ENCODE results near the gene SLC12A6. TPM values are rescaled to one million over a fixed set of nuclear protein-coding genes. Genes with fewer than 3 reads are reported as not detected.
"Not testable (repeated sequence)": the region's sequence is repeated elsewhere in the genome, so short reads cannot be mapped to it uniquely, and the experiment has no call there.

The SLC12A6 gene
- total RNA-seq, 1 donor from 2014 or later, result 20.4 TPM

GRCh38 chr15:34217587-34218225 lies 119.9 kb downstream of the SLC12A6 start:
- no peaks in the 10 kb centered on the region for H3K36me3 ChIP-seq (ENCODE audit: control insufficient read depth in 3 of 3, insufficient read depth in 3 of 3, low read length in 3 of 3)
- no peaks in the 10 kb centered on the region for H3K27me3 ChIP-seq (ENCODE audit: control insufficient read depth in 3 of 3, insufficient read depth in 3 of 3, low read length in 3 of 3)
- H3K4me3 ChIP-seq (ENCODE audit: low read length in 3 of 3), result no peak overlapping the region
- H3K9me3 ChIP-seq (ENCODE audit: control insufficient read depth in 3 of 3, low read length in 3 of 3), result no peaks in the 10 kb centered on the region
- no peak overlapping the region for H3K9ac ChIP-seq (ENCODE audit: low read depth in 1 of 3, low read length in 3 of 3)
- no peaks in the 10 kb centered on the region for H3K4me1 ChIP-seq (ENCODE audit: control insufficient read depth in 3 of 3, insufficient read depth in 3 of 3, low read length in 3 of 3)
- no peak overlapping the region for H3K27ac ChIP-seq (ENCODE audit: low read depth, low read length)

GRCh38 chr15:34216527-34217270 lies 120.9 kb downstream of the SLC12A6 start:
- Histone ChIP-seq H3K9ac (ENCODE audit: low read depth in 1 of 3, low read length in 3 of 3) (no peak overlapping the region), H3K4me3 (ENCODE audit: low read length in 3 of 3) (no peak overlapping the region), H3K36me3 (ENCODE audit: control insufficient read depth in 3 of 3, insufficient read depth in 3 of 3, low read length in 3 of 3) (no peaks in the 10 kb centered on the region), H3K9me3 (ENCODE audit: control insufficient read depth in 3 of 3, low read length in 3 of 3) (no peaks in the 10 kb centered on the region), H3K27me3 (ENCODE audit: control insufficient read depth in 3 of 3, insufficient read depth in 3 of 3, low read length in 3 of 3) (no peaks in the 10 kb centered on the region), H3K4me1 (ENCODE audit: control insufficient read depth in 3 of 3, insufficient read depth in 3 of 3, low read length in 3 of 3) (no peaks in the 10 kb centered on the region), H3K27ac (ENCODE audit: low read depth, low read length) (no peak overlapping the region)

- no peaks in the 10 kb centered on the region for H3K4me1 ChIP-seq (ENCODE audit: control insufficient read depth in 3 of 3, insufficient read depth in 3 of 3, low read length in 3 of 3)
- H3K9ac ChIP-seq (ENCODE audit: low read depth in 1 of 3, low read length in 3 of 3), result no peak overlapping the region
- no peak overlapping the region for H3K4me3 ChIP-seq (ENCODE audit: low read length in 3 of 3)
- H3K36me3 ChIP-seq (ENCODE audit: control insufficient read depth in 3 of 3, insufficient read depth in 3 of 3, low read length in 3 of 3), result no peaks in the 10 kb centered on the region
- no peaks in the 10 kb centered on the region for H3K27me3 ChIP-seq (ENCODE audit: control insufficient read depth in 3 of 3, insufficient read depth in 3 of 3, low read length in 3 of 3)
- H3K9me3 ChIP-seq (ENCODE audit: control insufficient read depth in 3 of 3, low read length in 3 of 3), result no peaks in the 10 kb centered on the region
- H3K27ac ChIP-seq (ENCODE audit: low read depth, low read length), result no peak overlapping the region
Measured at GRCh38 chr15:34214135-34214534, 123.4 kb downstream of the SLC12A6 start.

- no peak overlapping the region for H3K27ac ChIP-seq (ENCODE audit: low read depth, low read length)
- no peaks in the 10 kb centered on the region for H3K9me3 ChIP-seq (ENCODE audit: control insufficient read depth in 3 of 3, low read length in 3 of 3)
- no peak overlapping the region for H3K9ac ChIP-seq (ENCODE audit: low read depth in 1 of 3, low read length in 3 of 3)
- H3K4me1 ChIP-seq (ENCODE audit: control insufficient read depth in 3 of 3, insufficient read depth in 3 of 3, low read length in 3 of 3), result peaks cover 4% of the 10 kb centered on the region in 3 donors
- H3K27me3 ChIP-seq (ENCODE audit: control insufficient read depth in 3 of 3, insufficient read depth in 3 of 3, low read length in 3 of 3), result no peaks in the 10 kb centered on the region
- no peaks in the 10 kb centered on the region for H3K36me3 ChIP-seq (ENCODE audit: control insufficient read depth in 3 of 3, insufficient read depth in 3 of 3, low read length in 3 of 3)
- no peak overlapping the region for H3K4me3 ChIP-seq (ENCODE audit: low read length in 3 of 3)
Measured at GRCh38 chr15:34213690-34214089, 123.9 kb downstream of the SLC12A6 start.

- Histone ChIP-seq H3K27ac (ENCODE audit: low read depth, low read length) (peak within 1 kb of the TSS; percentile 62), H3K4me1 (ENCODE audit: control insufficient read depth in 3 of 3, insufficient read depth in 3 of 3, low read length in 3 of 3) (peaks cover 6 to 8% (median 6%) of the 10 kb centered on the region in 3 donors), H3K27me3 (ENCODE audit: control insufficient read depth in 3 of 3, insufficient read depth in 3 of 3, low read length in 3 of 3) (no peaks in the 10 kb centered on the region), H3K9me3 (ENCODE audit: control insufficient read depth in 3 of 3, low read length in 3 of 3) (no peaks in the 10 kb centered on the region), H3K36me3 (ENCODE audit: control insufficient read depth in 3 of 3, insufficient read depth in 3 of 3, low read length in 3 of 3) (peaks cover 0 to 4% (median 0%) of the 10 kb centered on the region in 3 donors), H3K4me3 (ENCODE audit: low read length in 3 of 3) (peak within 1 kb of the TSS; percentile 79 to 89 (median 87)), H3K9ac (ENCODE audit: low read depth in 1 of 3, low read length in 3 of 3) (peak within 1 kb of the TSS; percentile 73 to 88 (median 86))
Measured at GRCh38 chr15:34209421-34210282, 127.9 kb downstream of the SLC12A6 start, which contains the start of gene KATNBL1. TSS of gene KATNBL1 (minus strand) at chr15:34210096. CDS start at chr15:34163676, 46,420 bp downstream.

DNA sequence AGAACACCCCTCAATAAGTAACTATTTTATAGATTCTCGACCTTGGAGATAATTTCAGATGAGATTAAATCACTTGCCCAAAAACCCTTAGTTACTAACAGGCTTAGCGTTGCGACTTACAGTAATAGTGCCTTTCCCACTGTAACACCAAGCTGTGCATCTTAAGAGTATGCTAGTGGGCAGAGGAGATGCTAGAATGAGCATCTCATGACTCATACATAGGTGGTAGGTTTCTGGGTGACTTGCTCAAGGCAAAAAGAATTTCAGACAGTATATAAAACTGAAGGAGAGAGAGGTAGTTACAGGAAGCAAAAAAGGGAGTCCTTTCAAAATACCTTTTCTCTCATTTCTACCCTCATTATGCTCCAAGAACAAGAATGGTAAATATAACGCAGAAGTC lies 131.6 kb downstream of the SLC12A6 start:
- Histone ChIP-seq H3K27ac (ENCODE audit: low read depth, low read length) (no peak overlapping the region), H3K4me3 (ENCODE audit: low read length in 3 of 3) (no peak overlapping the region), H3K4me1 (ENCODE audit: control insufficient read depth in 3 of 3, insufficient read depth in 3 of 3, low read length in 3 of 3) (peaks cover 6 to 8% (median 6%) of the 10 kb centered on the region in 3 donors), H3K36me3 (ENCODE audit: control insufficient read depth in 3 of 3, insufficient read depth in 3 of 3, low read length in 3 of 3) (peaks cover 0 to 4% (median 0%) of the 10 kb centered on the region in 3 donors), H3K9me3 (ENCODE audit: control insufficient read depth in 3 of 3, low read length in 3 of 3) (no peaks in the 10 kb centered on the region), H3K9ac (ENCODE audit: low read depth in 1 of 3, low read length in 3 of 3) (no peak overlapping the region), H3K27me3 (ENCODE audit: control insufficient read depth in 3 of 3, insufficient read depth in 3 of 3, low read length in 3 of 3) (no peaks in the 10 kb centered on the region)

GRCh38 chr15:34203936-34204335 lies 133.6 kb downstream of the SLC12A6 start:
- H3K4me1 ChIP-seq (ENCODE audit: control insufficient read depth in 3 of 3, insufficient read depth in 3 of 3, low read length in 3 of 3), result peaks cover 4 to 7% (median 4%) of the 10 kb centered on the region in 3 donors
- H3K27me3 ChIP-seq (ENCODE audit: control insufficient read depth in 3 of 3, insufficient read depth in 3 of 3, low read length in 3 of 3), result no peaks in the 10 kb centered on the region
- H3K9ac ChIP-seq (ENCODE audit: low read depth in 1 of 3, low read length in 3 of 3), result no peak overlapping the region
- peaks cover 0 to 4% (median 0%) of the 10 kb centered on the region in 3 donors for H3K36me3 ChIP-seq (ENCODE audit: control insufficient read depth in 3 of 3, insufficient read depth in 3 of 3, low read length in 3 of 3)
- H3K9me3 ChIP-seq (ENCODE audit: control insufficient read depth in 3 of 3, low read length in 3 of 3), result no peaks in the 10 kb centered on the region
- H3K27ac ChIP-seq (ENCODE audit: low read depth, low read length), result no peak overlapping the region
- no peak overlapping the region for H3K4me3 ChIP-seq (ENCODE audit: low read length in 3 of 3)

DNA sequence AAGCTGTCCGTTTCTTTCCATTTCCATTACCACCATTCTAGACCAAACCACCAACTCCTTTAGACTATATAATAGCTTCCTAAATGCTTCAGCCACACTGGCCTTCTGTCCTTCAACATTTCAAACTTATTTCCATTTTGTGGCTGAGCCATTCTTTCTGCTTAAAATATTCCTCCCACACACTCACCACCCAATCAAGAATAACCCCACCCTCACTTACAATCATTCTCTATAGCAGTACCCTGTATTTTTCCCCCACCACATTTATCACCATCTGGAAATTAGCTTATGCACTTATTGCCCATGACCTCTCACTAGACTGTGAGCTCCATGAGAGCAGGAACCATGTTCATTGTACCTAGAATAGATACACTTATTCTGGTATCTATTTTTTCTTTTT lies 134.3 kb downstream of the SLC12A6 start:
- H3K36me3 ChIP-seq (ENCODE audit: control insufficient read depth in 3 of 3, insufficient read depth in 3 of 3, low read length in 3 of 3), result peaks cover 0 to 4% (median 0%) of the 10 kb centered on the region in 3 donors

DNA sequence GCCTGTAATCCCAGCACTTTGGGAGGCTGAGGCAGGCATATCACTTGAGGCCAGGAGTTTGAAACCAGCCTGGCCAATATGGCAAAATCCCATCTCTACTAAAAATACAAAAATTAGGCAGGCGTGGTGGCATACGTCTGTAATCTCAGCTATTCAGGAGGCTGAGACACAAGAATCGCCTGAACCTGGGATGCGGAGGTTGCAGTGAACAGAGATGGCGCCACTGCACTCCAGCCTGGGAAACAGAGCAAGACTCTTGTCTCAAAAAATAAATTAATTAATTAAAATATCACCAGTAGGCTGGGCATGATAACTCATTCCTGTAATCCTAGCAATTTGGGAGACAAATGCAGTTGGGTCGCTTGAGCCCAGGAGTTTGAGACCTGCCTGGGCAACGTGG lies 144.3 kb downstream of the SLC12A6 start:
- not testable (repeated sequence) for H3K9me3 ChIP-seq (ENCODE audit: control insufficient read depth in 3 of 3, low read length in 3 of 3); H3K4me1 ChIP-seq (ENCODE audit: control insufficient read depth in 3 of 3, insufficient read depth in 3 of 3, low read length in 3 of 3); H3K9ac ChIP-seq (ENCODE audit: low read depth in 1 of 3, low read length in 3 of 3); H3K27ac ChIP-seq (ENCODE audit: low read depth, low read length); H3K27me3 ChIP-seq (ENCODE audit: control insufficient read depth in 3 of 3, insufficient read depth in 3 of 3, low read length in 3 of 3); H3K36me3 ChIP-seq (ENCODE audit: control insufficient read depth in 3 of 3, insufficient read depth in 3 of 3, low read length in 3 of 3); H3K4me3 ChIP-seq (ENCODE audit: low read length in 3 of 3)

More for the DNA sequence above, 134.3 kb downstream of the SLC12A6 start:
- no peak overlapping the region for H3K27ac ChIP-seq (ENCODE audit: low read depth, low read length)
- no peaks in the 10 kb centered on the region for H3K9me3 ChIP-seq (ENCODE audit: control insufficient read depth in 3 of 3, low read length in 3 of 3)
- no peaks in the 10 kb centered on the region for H3K27me3 ChIP-seq (ENCODE audit: control insufficient read depth in 3 of 3, insufficient read depth in 3 of 3, low read length in 3 of 3)
- H3K4me3 ChIP-seq (ENCODE audit: low read length in 3 of 3), result no peak overlapping the region
- H3K4me1 ChIP-seq (ENCODE audit: control insufficient read depth in 3 of 3, insufficient read depth in 3 of 3, low read length in 3 of 3), result peaks cover 0 to under 1% (median 0%) of the 10 kb centered on the region in 3 donors
- H3K9ac ChIP-seq (ENCODE audit: low read depth in 1 of 3, low read length in 3 of 3), result no peak overlapping the region
